K562 (cell line): Measurements from ENCODE around the gene MARK3. TPM values are rescaled to one million over a fixed set of nuclear protein-coding genes. Genes with fewer than 3 reads are reported as not detected.

ENCODE experiments used
- ATAC-seq: fragments of 200-7000 bp; cut with Tn5 transposase; 3 replicates; pipeline ENCODE4 v1.9.1; 2020; ENCODE audit warnings: moderate library complexity
- BruUV-seq: library from RNA; stranded (reverse); fragments of 400-500 nt; replicated peaks from 2 replicates; lab custom pipeline; 2021; lab: Mats Ljungman, UMichigan
- CTCF ChIA-PET: fragments of 300-600 bp; formaldehyde crosslinking; extraction: SDS; loops from one replicate; lab custom pipeline; 2021; ENCODE audit warnings: low intra/inter-chr PET ratio; lab: Yijun Ruan, JAX
- POLR2A ChIA-PET: fragments of 300-600, 350-650 bp; sonication (Branson Sonifier 250); formaldehyde crosslinking; extraction: SDS; loops from one replicate; lab custom pipeline; 2021; ENCODE audit warnings: antibody characterized with exemption, inconsistent platforms; lab: Yijun Ruan, JAX
- DNase-seq, 4 experiments: peaks; one replicate each; pipeline versions ENCODE4 v3.0.0 to v3.0.0-alpha.2; 2011 to 2018; ENCODE audit warnings: low spot score in 3 of 4, mixed read lengths in 3 of 4; ENCODE audit errors: extremely low read depth in 1 of 4
- FAIRE-seq: peaks from 2 replicates; lab custom pipeline; 2011; peaks lifted over from hg19 to GRCh38; lab: Jason Lieb, UNC
- H2AFZ ChIP-seq: 2 replicates; pipeline ENCODE4 v1.6.0; 2011; ENCODE audit warnings: low read depth, low read length, control low read depth, inconsistent platforms
- H3K27ac ChIP-seq: fragments of 200-600 bp; 3 replicates; pipeline ENCODE4 v1.8.0; 2011; ENCODE audit warnings: low read depth, mild to moderate bottlenecking, control low read depth, inconsistent platforms, low read length, moderate library complexity, mixed read lengths; ENCODE audit errors: extremely low read depth
- H3K27me3 ChIP-seq, 2 experiments: fragments of 300-600 bp in 1 of 2; 2 replicates in 1 of 2; 3 replicates in 1 of 2; pipeline versions ENCODE4 v1.6.0 to v1.8.0; 2011; ENCODE audit warnings: inconsistent platforms in 2 of 2, low read length in 2 of 2, mild to moderate bottlenecking in 1 of 2, mixed read lengths in 1 of 2, moderate library complexity in 1 of 2; ENCODE audit not compliant: control insufficient read depth in 2 of 2, insufficient read depth in 2 of 2
- H3K36me3 ChIP-seq: fragments of 300-600 bp; 3 replicates; pipeline ENCODE4 v1.8.0; 2011; ENCODE audit warnings: mild to moderate bottlenecking, low read length, inconsistent platforms; ENCODE audit not compliant: control insufficient read depth, insufficient read depth
- H3K4me1 ChIP-seq, 2 experiments: fragments of 200-600 bp in 1 of 2; replicated peaks in 1 of 2; 2 replicates in 1 of 2; 3 replicates in 1 of 2; pipeline versions ENCODE4 v1.5.1 to v1.8.0; 2011; ENCODE audit warnings: inconsistent platforms in 2 of 2, low read length in 2 of 2, mild to moderate bottlenecking in 1 of 2, mixed read lengths in 1 of 2, moderate library complexity in 1 of 2; ENCODE audit not compliant: control insufficient read depth in 2 of 2, insufficient read depth in 2 of 2
- H3K4me2 ChIP-seq: 2 replicates; pipeline ENCODE4 v1.6.1; 2011; ENCODE audit warnings: low read length, control low read depth, inconsistent platforms, mixed read lengths; ENCODE audit not compliant: insufficient read depth
- H3K4me3 ChIP-seq: fragments of 200-600 bp; sonication (generic), shearing (Covaris generic); 2 replicates; pipeline ENCODE4 v1.5.1; 2016; ENCODE audit warnings: control low read depth, inconsistent platforms
- H3K79me2 ChIP-seq: fragments of 200-600 bp; 3 replicates; pipeline ENCODE4 v1.8.0; 2011; ENCODE audit warnings: low read length, inconsistent platforms; ENCODE audit not compliant: control insufficient read depth, insufficient read depth
- H3K9ac ChIP-seq, 2 experiments: 2 replicates each; pipeline versions ENCODE4 v1.6.0 to v1.6.1; 2011; ENCODE audit warnings: low read depth in 2 of 2, low read length in 2 of 2, control low read depth in 1 of 2, inconsistent platforms in 1 of 2, mild to moderate bottlenecking in 1 of 2, mixed read lengths in 1 of 2; ENCODE audit not compliant: insufficient read depth in 1 of 2
- H3K9me1 ChIP-seq: one replicate; pipeline ENCODE4 v1.6.0; 2011; ENCODE audit warnings: inconsistent platforms, mild to moderate bottlenecking, low read length, moderate library complexity; ENCODE audit not compliant: control insufficient read depth, insufficient read depth
- H3K9me3 ChIP-seq: replicated peaks from 2 replicates; pipeline ENCODE4 v1.5.1; 2011; ENCODE audit warnings: low read depth, low read length, inconsistent platforms; ENCODE audit not compliant: control insufficient read depth, insufficient read depth
- H4K20me1 ChIP-seq: replicated peaks from 2 replicates; pipeline ENCODE4 v1.6.1; 2011; ENCODE audit warnings: low read length, inconsistent platforms, mixed read lengths; ENCODE audit not compliant: control insufficient read depth, insufficient read depth
- ADNP ChIP-seq: fragments of 200-800 bp; sonication (Bioruptor generic); IDR thresholded peaks from 2 replicates; pipeline ENCODE4 v1.6.1; 2016; ENCODE audit warnings: missing genetic modification characterization, missing compliant biosample characterization
- ARNT ChIP-seq, 2 experiments: fragments of 450-650 bp; IDR thresholded peaks; 2 replicates each; pipeline ENCODE4 v1.6.1; 2016; ENCODE audit warnings: mild to moderate bottlenecking in 1 of 2
- ASH1L ChIP-seq: fragments of 450-650 bp; IDR thresholded peaks from 2 replicates; pipeline ENCODE4 v1.6.1; 2018; ENCODE audit warnings: borderline replicate concordance, mild to moderate bottlenecking, low read depth; ENCODE audit not compliant: partially characterized antibody
- CHD1 ChIP-seq: fragments of 200-600 bp; sonication (generic); IDR thresholded peaks from one replicate; pipeline ENCODE4 v1.6.1; 2012; ENCODE audit warnings: mild to moderate bottlenecking, moderate library complexity, low read length, inconsistent platforms
- EZH2 ChIP-seq: IDR thresholded peaks from 2 replicates; pipeline ENCODE4 v1.6.1; 2012; ENCODE audit warnings: low read depth, mild to moderate bottlenecking, inconsistent platforms, low read length, borderline replicate concordance
- FOSL1 ChIP-seq: fragments of 200-800 bp; sonication (Bioruptor generic); conservative IDR thresholded peaks from 2 replicates; pipeline ENCODE4 v1.6.1; 2016; ENCODE audit warnings: missing genetic modification characterization, missing compliant biosample characterization
- HNRNPK ChIP-seq: fragments of 200-400 bp; formaldehyde crosslinking; IDR thresholded peaks from one replicate; pipeline ENCODE4 v1.6.1; 2018; ENCODE audit warnings: mild to moderate bottlenecking, low read depth, low read length; ENCODE audit not compliant: poor library complexity, severe bottlenecking
- KDM2B ChIP-seq: fragments of 250-450 bp; sonication (Bioruptor Pico); IDR thresholded peaks from 2 replicates; pipeline ENCODE4 v1.8.0; 2021; ENCODE audit warnings: mild to moderate bottlenecking, moderate library complexity
- MEF2D ChIP-seq: conservative IDR thresholded peaks from 2 replicates; pipeline ENCODE4 v1.6.1; 2016; ENCODE audit warnings: low read depth, missing genetic modification characterization, missing compliant biosample characterization
- PPARD ChIP-seq: fragments of 250-450 bp; sonication (Bioruptor Pico); IDR thresholded peaks from 2 replicates; pipeline ENCODE4 v1.8.0; 2022; ENCODE audit warnings: inconsistent platforms, mild to moderate bottlenecking, moderate library complexity
- SETDB1 ChIP-seq: IDR thresholded peaks from one replicate; pipeline ENCODE4 v1.6.1; 2012; ENCODE audit warnings: low read length, control low read depth, inconsistent platforms
- ZNF263 ChIP-seq: sonication (generic); formaldehyde crosslinking; IDR thresholded peaks from 2 replicates; pipeline ENCODE4 v1.8.0; 2022; ENCODE audit warnings: mild to moderate bottlenecking, missing genetic modification reagents, borderline replicate concordance
- ZNF347 ChIP-seq: fragments of 450-650 bp; formaldehyde crosslinking; IDR thresholded peaks from 2 replicates; pipeline ENCODE4 v1.4.0; 2020; ENCODE audit warnings: low read depth, mild to moderate bottlenecking, moderate library complexity
- ZNF644 ChIP-seq: fragments of 200-800 bp; sonication (Bioruptor generic); IDR thresholded peaks from 2 replicates; pipeline ENCODE4 v1.6.1; 2016; ENCODE audit warnings: low read depth, missing genetic modification characterization, missing compliant biosample characterization
- WGBS: fragments of 100-300 bp; shearing (Covaris generic); methylation state at CpG from one replicate; pipeline ENCODE4 v1.1.6; 2016; ENCODE audit warnings: low coverage, mixed read lengths; ENCODE audit not compliant: insufficient coverage; ENCODE audit errors: missing lambda C conversion rate; 5-methylcytosine and 5-hydroxymethylcytosine counted together
- in situ Hi-C: fragments of 300-500 bp; cut with MboI; formaldehyde crosslinking; loops from 4 replicates; pipeline ENCODE4 v1.15.0; 2018; ENCODE audit warnings: inconsistent platforms, mixed read lengths
- intact Hi-C: fragments of 100-400 bp; cut with micrococcal nuclease; formaldehyde crosslinking; loops from 2 replicates; pipeline ENCODE4 v1.14.2; 2022
- polyA plus RNA-seq, 8 experiments: library from polyadenylated mRNA; depleted of rRNA in 4 of 8; stranded (reverse) in 5 of 8; unstranded in 3 of 8; fragments of >200 nt; fragmentation: Nextera tagmentation in 2 of 8; fragmentation: Illumina TruSeq in 1 of 8; extraction: Ambion mirVana in 2 of 8; extraction: Trizol in 1 of 8; gene quantifications; 2 replicates each; pipeline versions ENCODE4 v1.2.1 to v1.2.3, GENCODE V29; 2011 to 2014; ENCODE audit warnings: inconsistent platforms in 1 of 8, missing spikeins in 1 of 8
- total RNA-seq, 7 experiments: library from RNA; depleted of rRNA in 6 of 7; stranded (reverse); fragments of >200 nt in 6 of 7; fragmentation: Illumina TruSeq in 2 of 7; extraction: Trizol in 2 of 7; gene quantifications; 2 replicates each; pipeline versions ENCODE4 v1.2.1 to v1.2.3, GENCODE V29; 2011 to 2021; ENCODE audit warnings: low replicate concordance in 1 of 7
- TF ChIP-seq, protein P1 (sequence below): sonication (generic); formaldehyde crosslinking; IDR thresholded peaks from 2 replicates; pipeline ENCODE4 v1.8.1; 2022; ENCODE audit warnings: missing genetic modification reagents

MARK3 gene
- total and polyA plus RNA-seq, 9 of the 15 experiments (the other 6 are each of a cell fraction or from before 2014, with no cell fraction given): 10.1 to 68.7 (median 56.3) TPM

DNA sequence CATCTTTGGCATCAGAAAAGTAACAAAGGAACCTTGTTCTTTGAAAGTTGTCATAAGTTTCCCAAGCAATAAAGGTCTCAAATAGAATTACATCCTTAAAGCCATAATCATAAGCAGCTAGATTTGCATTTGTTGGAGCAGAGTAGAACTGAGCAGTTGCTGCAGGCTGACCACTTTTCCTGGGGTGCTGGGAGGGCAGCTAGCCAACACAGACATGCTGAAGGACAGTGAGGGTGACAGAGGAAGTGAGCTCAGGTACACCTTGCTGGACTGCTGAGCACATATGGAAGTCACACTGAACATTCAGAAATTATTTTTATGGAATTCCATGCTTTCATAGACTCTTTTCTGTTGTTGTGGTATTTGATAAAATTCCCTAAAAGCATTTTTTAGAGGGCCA is 66.2 kb downstream of the MARK3 start (continued):
- no peak for TF ChIP-seq CHD1
- no peak for TF ChIP-seq MEF2D (tag)
- no peak for TF ChIP-seq ADNP (tag)
- TF ChIP-seq EZH2: no peak
- no peak for TF ChIP-seq ASH1L
- no peak for TF ChIP-seq PPARD (CRISPR knock-in tag)
- TF ChIP-seq ZNF263 (CRISPR knock-in tag): no peak
- TF ChIP-seq, all 486 proteins: peak for 0

DNA sequence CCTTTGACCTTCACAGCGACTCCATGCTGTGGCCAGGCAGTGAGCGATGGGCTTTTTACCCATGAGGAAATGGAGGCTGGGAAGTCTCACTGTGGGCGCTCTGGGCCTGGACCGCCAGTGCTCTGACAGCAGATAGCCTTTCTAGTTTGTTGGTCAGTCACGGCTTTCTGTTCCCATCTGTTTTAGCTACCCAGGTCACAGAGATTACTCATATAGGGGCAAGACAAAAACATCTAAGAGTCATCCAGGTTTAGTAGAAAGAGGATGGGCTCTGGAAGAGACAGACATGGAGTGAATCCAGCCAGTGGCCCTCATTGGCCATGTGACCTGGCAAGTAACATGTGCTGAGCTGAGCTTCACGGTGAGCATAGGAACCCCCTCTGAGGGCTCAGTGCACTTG is 68.6 kb downstream of the MARK3 start:
- H3K4me1 ChIP-seq: no peaks in the 10 kb centered on the region; a peak in 2 of 5 replicates
- no peak overlapping the region for H2AFZ ChIP-seq
- no peaks in the 10 kb centered on the region for H3K27me3 ChIP-seq
- no TSS peak for BruUV-seq
- no peaks in the 10 kb centered on the region for H3K9me1 ChIP-seq
- POLR2A ChIA-PET: no interaction called here
- no peaks in the 10 kb centered on the region for H3K9me3 ChIP-seq
- no peaks in the 10 kb centered on the region for H4K20me1 ChIP-seq
- no peak overlapping the region for H3K4me3 ChIP-seq
- H3K4me2 ChIP-seq: no peak overlapping the region
- intact Hi-C loops (no loop called here), in situ Hi-C loops (no loop called here)
- TF ChIP-seq HNRNPK (no peak), ZNF347 (CRISPR knock-in tag) (no peak), FOSL1 (tag) (no peak), SETDB1 (no peak), KDM2B (CRISPR knock-in tag) (no peak), ARNT (IDR thresholded peaks at IDR 0.05) (no peak), ZNF644 (tag) (no peak)
- TF ChIP-seq, protein P1, sequence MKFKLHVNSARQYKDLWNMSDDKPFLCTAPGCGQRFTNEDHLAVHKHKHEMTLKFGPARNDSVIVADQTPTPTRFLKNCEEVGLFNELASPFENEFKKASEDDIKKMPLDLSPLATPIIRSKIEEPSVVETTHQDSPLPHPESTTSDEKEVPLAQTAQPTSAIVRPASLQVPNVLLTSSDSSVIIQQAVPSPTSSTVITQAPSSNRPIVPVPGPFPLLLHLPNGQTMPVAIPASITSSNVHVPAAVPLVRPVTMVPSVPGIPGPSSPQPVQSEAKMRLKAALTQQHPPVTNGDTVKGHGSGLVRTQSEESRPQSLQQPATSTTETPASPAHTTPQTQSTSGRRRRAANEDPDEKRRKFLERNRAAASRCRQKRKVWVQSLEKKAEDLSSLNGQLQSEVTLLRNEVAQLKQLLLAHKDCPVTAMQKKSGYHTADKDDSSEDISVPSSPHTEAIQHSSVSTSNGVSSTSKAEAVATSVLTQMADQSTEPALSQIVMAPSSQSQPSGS (CRISPR knock-in tag): no peak
- no peak overlapping the region for H3K27ac ChIP-seq
- WGBS: 81% methylated on average over 5 of the region's 6 CpGs
- ATAC-seq (no peak), DNase-seq (no peak), FAIRE-seq (no peak)
- CTCF ChIA-PET: no interaction called here
- peaks cover 42% of the 10 kb centered on the region; the same call in 2 of the 3 replicates for H3K36me3 ChIP-seq
- H3K9ac ChIP-seq: peak overlapping the region in 1 of 2 experiments; percentile 74; a peak in 1 of 4 replicates
- H3K79me2 ChIP-seq: peaks cover 24% of the 10 kb centered on the region
